Endothelial cell of umbilical vein (primary cell): ENCODE measurements around the gene LAMC3. TPM values are rescaled to one million over a fixed set of nuclear protein-coding genes. Genes with fewer than 3 reads are reported as not detected.

Experiments
- BruUV-seq: library from RNA; stranded (reverse); fragments of 400-500 nt; replicated peaks from 2 replicates; lab custom pipeline; 2021; lab: Mats Ljungman, UMichigan
- CTCF ChIA-PET: fragments of 300-600, 350-600 bp; sonication (Branson Sonifier 250); formaldehyde crosslinking; loops from one replicate; lab custom pipeline; 2021; ENCODE audit warnings: antibody characterized with exemption, inconsistent platforms; lab: Charles Lee
- POLR2A ChIA-PET: fragments of 300-600, 350-600 bp; sonication (Branson Sonifier 250); formaldehyde crosslinking; loops from one replicate; lab custom pipeline; 2021; ENCODE audit warnings: antibody characterized with exemption, inconsistent platforms; lab: Charles Lee
- DNase-seq: peaks from one replicate; pipeline ENCODE4 v3.0.0-alpha.2; 2011; ENCODE audit warnings: low read depth, low spot score
- FAIRE-seq: peaks from 2 replicates; lab custom pipeline; 2011; peaks lifted over from hg19 to GRCh38; lab: Jason Lieb, UNC
- H2AFZ ChIP-seq: 2 replicates; pipeline ENCODE4 v1.6.0; 2012; ENCODE audit warnings: low read depth, low read length, control low read depth, inconsistent platforms
- H3K27ac ChIP-seq: 2 replicates; pipeline ENCODE4 v1.5.1; 2011; ENCODE audit warnings: low read depth, mild to moderate bottlenecking, control low read depth, low read length, moderate library complexity; ENCODE audit not compliant: insufficient read depth
- H3K27me3 ChIP-seq, 2 experiments: 2 replicates each; pipeline versions ENCODE4 v1.6.0 to v1.6.1; 2011; ENCODE audit warnings: low read length in 2 of 2, mixed read lengths in 1 of 2; ENCODE audit not compliant: control insufficient read depth in 2 of 2, insufficient read depth in 2 of 2
- H3K36me3 ChIP-seq, 2 experiments: 2 replicates in 1 of 2; 3 replicates in 1 of 2; pipeline ENCODE4 v1.5.1; 2011; ENCODE audit warnings: low read length in 2 of 2, mild to moderate bottlenecking in 1 of 2, moderate library complexity in 1 of 2; ENCODE audit not compliant: control insufficient read depth in 2 of 2, insufficient read depth in 2 of 2; ENCODE audit errors: extremely low read depth in 1 of 2
- H3K4me1 ChIP-seq: 3 replicates; pipeline ENCODE4 v1.5.1; 2011; ENCODE audit warnings: mild to moderate bottlenecking, low read length; ENCODE audit not compliant: control insufficient read depth, insufficient read depth; ENCODE audit errors: extremely low read depth
- H3K4me2 ChIP-seq: 2 replicates; pipeline ENCODE4 v1.6.1; 2011; ENCODE audit warnings: low read length, control low read depth, mixed read lengths; ENCODE audit not compliant: insufficient read depth
- H3K4me3 ChIP-seq, 3 experiments: fragments of 200-600 bp in 1 of 3; sonication (generic), shearing (Covaris generic) in 1 of 3; replicated peaks in 1 of 3; 2 replicates each; pipeline ENCODE4 v1.5.1; 2011 to 2016; ENCODE audit warnings: control low read depth in 3 of 3, low read length in 3 of 3, mild to moderate bottlenecking in 2 of 3, inconsistent platforms in 1 of 3, low read depth in 1 of 3, moderate library complexity in 1 of 3; ENCODE audit not compliant: insufficient read depth in 1 of 3
- H3K79me2 ChIP-seq: 2 replicates; pipeline ENCODE4 v1.6.0; 2012; ENCODE audit warnings: low read length, inconsistent platforms; ENCODE audit not compliant: control insufficient read depth, insufficient read depth
- H3K9ac ChIP-seq: replicated peaks from 2 replicates; pipeline ENCODE3; 2011; ENCODE audit warnings: low read length, control low read depth; ENCODE audit not compliant: insufficient read depth; ENCODE audit errors: extremely low read depth
- H3K9me1 ChIP-seq: replicated peaks from 3 replicates; pipeline ENCODE4 v1.6.0; 2011; ENCODE audit warnings: mild to moderate bottlenecking, low read length; ENCODE audit not compliant: control insufficient read depth, insufficient read depth; ENCODE audit errors: extremely low read depth
- H3K9me3 ChIP-seq: replicated peaks from 2 replicates; pipeline ENCODE4 v1.5.1; 2012; ENCODE audit warnings: low read length, inconsistent platforms; ENCODE audit not compliant: control insufficient read depth, insufficient read depth
- H4K20me1 ChIP-seq: replicated peaks from 2 replicates; pipeline ENCODE3; 2011; ENCODE audit warnings: mild to moderate bottlenecking, low read length; ENCODE audit not compliant: control insufficient read depth, insufficient read depth; ENCODE audit errors: extremely low read depth
- CTCF ChIP-seq, 2 donors: IDR thresholded peaks; 1 replicate in 1 of 2; 2 replicates in 1 of 2; pipeline ENCODE4 v1.5.1; 2011; ENCODE audit warnings: low read length in 2 of 2, mild to moderate bottlenecking in 2 of 2, moderate library complexity in 2 of 2, control low read depth in 1 of 2, inconsistent platforms in 1 of 2, low read depth in 1 of 2; ENCODE audit not compliant: insufficient read depth in 1 of 2; ENCODE audit errors: extremely low read depth in 1 of 2
- EZH2 ChIP-seq: IDR thresholded peaks from 2 replicates; pipeline ENCODE4 v1.6.1; 2012; ENCODE audit warnings: borderline replicate concordance, low read depth, mild to moderate bottlenecking, moderate library complexity, low read length, inconsistent platforms; ENCODE audit not compliant: severe bottlenecking
- FOS ChIP-seq: IDR thresholded peaks from 2 replicates; pipeline ENCODE4 v1.6.1; 2011; ENCODE audit warnings: mild to moderate bottlenecking, low read length, moderate library complexity, borderline replicate concordance; ENCODE audit not compliant: insufficient read depth
- GATA2 ChIP-seq: IDR thresholded peaks from 2 replicates; pipeline ENCODE4 v1.7.0; 2011; ENCODE audit warnings: low read depth, mild to moderate bottlenecking, moderate library complexity, mixed read lengths, low read length; ENCODE audit not compliant: insufficient read length, insufficient read depth
- JUN ChIP-seq: IDR thresholded peaks from 2 replicates; pipeline ENCODE4 v1.6.1; 2011; ENCODE audit warnings: borderline replicate concordance, low read depth; ENCODE audit not compliant: insufficient read length, insufficient read depth
- MYC ChIP-seq: IDR thresholded peaks from one replicate; pipeline ENCODE4 v1.6.1; 2011; ENCODE audit warnings: mild to moderate bottlenecking, low read depth, low read length
- POLR2A ChIP-seq: IDR thresholded peaks from 2 replicates; pipeline ENCODE4 v1.6.1; 2012; ENCODE audit warnings: low read depth, mild to moderate bottlenecking, control low read depth, low read length
- POLR2AphosphoS5 ChIP-seq: IDR thresholded peaks from 2 replicates; pipeline ENCODE4 v1.6.1; 2012; ENCODE audit warnings: low read depth, mild to moderate bottlenecking, control low read depth, low read length, moderate library complexity; ENCODE audit not compliant: insufficient read depth
- dilution Hi-C: fragments of 300-500 bp; cut with MboI; formaldehyde crosslinking; loops from one replicate; pipeline ENCODE4 v1.15.0; 2019; ENCODE audit warnings: low sequenced_read_pairs; ENCODE audit not compliant: extremely low pct_ligation_motif_present
- intact Hi-C: fragments of 100-400 bp; cut with micrococcal nuclease; formaldehyde crosslinking; loops from one replicate; pipeline ENCODE4 v1.10.0; 2022
- polyA plus RNA-seq, 4 experiments: library from polyadenylated mRNA; depleted of rRNA in 3 of 4; stranded (reverse) in 3 of 4; unstranded in 1 of 4; fragments of >200 nt; gene quantifications; 2 replicates each; pipeline versions ENCODE4 v1.2.1 to v1.2.3, GENCODE V29; 2011 to 2012; ENCODE audit warnings: missing spikeins in 1 of 4
- total RNA-seq: library from RNA; stranded (reverse); gene quantifications from 2 replicates; pipeline ENCODE4 v1.2.3, GENCODE V29; 2021
- TF ChIP-seq, protein P1 (sequence below): IDR thresholded peaks from 2 replicates; pipeline ENCODE4 v1.6.1; 2011; ENCODE audit not compliant: insufficient read depth, insufficient read length

Gene LAMC3
- total and polyA plus RNA-seq, 2 donors (not counting 3 experiments of a cell fraction or from before 2014, with no cell fraction given) = 0.18 to 0.38 TPM

DNA sequence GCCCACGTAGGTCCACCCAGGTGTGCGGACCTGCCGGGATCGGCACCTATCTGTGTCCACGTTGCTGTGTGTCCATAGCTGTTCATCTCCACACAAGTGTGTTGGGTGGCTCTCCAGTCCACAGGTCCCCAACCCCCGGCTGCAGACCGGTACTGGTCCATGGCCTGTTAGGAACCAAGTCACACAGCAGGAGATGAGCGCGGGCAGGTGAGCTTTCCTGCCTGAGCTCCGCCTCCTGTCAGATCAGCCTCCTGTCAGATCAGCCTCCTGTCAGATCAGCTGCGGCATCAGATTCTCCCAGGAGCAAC lies 18.9 kb downstream of the LAMC3 start:
- Histone ChIP-seq H3K79me2 (no peaks in the 10 kb centered on the region), H3K27ac (no peak overlapping the region), H2AFZ (no peak overlapping the region), H3K4me2 (no peak overlapping the region), H3K36me3 (no peaks in the 10 kb centered on the region), H4K20me1 (no peaks in the 10 kb centered on the region), H3K9me3 (no peaks in the 10 kb centered on the region), H3K4me1 (no peaks in the 10 kb centered on the region), H3K9ac (no peak overlapping the region), H3K4me3 (no peak overlapping the region), H3K27me3 (peaks cover 4 to 8% of the 10 kb centered on the region in 2 experiments), H3K9me1 (no peaks in the 10 kb centered on the region)
- no peak for FAIRE-seq
- no peak for DNase-seq
- BruUV-seq = no TSS peak
- ChIA-PET POLR2A (no interaction called here), CTCF (interaction anchor here (1.0 to 1.1 kb wide), 2 partner anchors 9 to 19 kb away, joined by 3 read pairs; no protein-coding TSS in a partner anchor)
- intact Hi-C loops = no loop called here
- dilution Hi-C loops = no loop called here
- TF ChIP-seq, protein P1, sequence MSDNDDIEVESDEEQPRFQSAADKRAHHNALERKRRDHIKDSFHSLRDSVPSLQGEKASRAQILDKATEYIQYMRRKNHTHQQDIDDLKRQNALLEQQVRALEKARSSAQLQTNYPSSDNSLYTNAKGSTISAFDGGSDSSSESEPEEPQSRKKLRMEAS = no peak
- TF ChIP-seq FOS (no peak), POLR2A (no peak), EZH2 (no peak), JUN (no peak), GATA2 (no peak), CTCF (IDR thresholded peaks at IDR 0.05; ENCODE audit: extremely low read depth in 1 of 2, insufficient read depth in 1 of 2, low read depth in 1 of 2, low read length in 2 of 2) (no peak), MYC (no peak), POLR2AphosphoS5 (no peak)
